ENCODE data around the gene PTTG2. TPM values are rescaled to one million over a fixed set of nuclear protein-coding genes. Genes with fewer than 3 reads are reported as not detected.

Gene PTTG2
- total RNA-seq, 1 donor from 2014 or later = 2.5 TPM

DNA sequence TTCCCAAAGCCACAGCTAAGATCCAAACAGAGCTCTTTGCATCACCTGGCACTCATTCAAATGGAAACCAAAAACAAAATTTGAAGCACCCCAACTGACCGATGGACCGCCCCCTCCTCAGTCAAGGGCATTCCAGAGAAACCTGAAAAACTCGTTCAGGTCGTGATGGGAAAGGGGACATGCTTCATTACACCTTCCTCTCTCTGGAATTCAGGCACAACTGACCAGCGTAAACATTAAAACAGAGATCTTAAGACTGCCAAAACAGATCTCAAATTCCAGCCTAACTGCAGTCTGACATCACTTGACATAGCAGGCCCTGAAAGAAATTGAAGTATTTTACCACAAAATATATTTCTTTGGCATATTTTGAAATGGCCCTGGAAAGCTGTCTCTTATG, 28.5 kb downstream of the PTTG2 start:
- Histone ChIP-seq H3K27me3 (no peaks in the 10 kb centered on the region), H3K4me3 (no peak overlapping the region), H3K9me3 (no peaks in the 10 kb centered on the region), H3K27ac (no peak overlapping the region), H3K4me1 (peaks cover 28% of the 10 kb centered on the region), H3K36me3 (no peaks in the 10 kb centered on the region)
- intact Hi-C loops (cut with DNase I) = no loop called here
- no peak for TF ChIP-seq POLR2AphosphoS5 (IDR thresholded peaks at IDR 0.05; ENCODE audit: insufficient read depth in 1 of 2, low read depth in 1 of 2)
- TF ChIP-seq POLR2A (IDR thresholded peaks at IDR 0.05) = no peak
- TF ChIP-seq CTCF (IDR thresholded peaks at IDR 0.05) = no peak
- DNase-seq (ENCODE audit: extremely low spot score in 2 of 2) = no peak

GRCh38 chr4:37989398-37990260, 29.4 kb downstream of the PTTG2 start:
- Histone ChIP-seq H3K4me1 (peaks cover 38% of the 10 kb centered on the region), H3K27ac (peak overlapping the region; percentile 55), H3K4me3 (no peak overlapping the region), H3K36me3 (no peaks in the 10 kb centered on the region), H3K9me3 (no peaks in the 10 kb centered on the region), H3K27me3 (no peaks in the 10 kb centered on the region)
- TF ChIP-seq CTCF (IDR thresholded peaks at IDR 0.05) = no peak
- peak in 1 of 2 donors; percentile 73 for TF ChIP-seq POLR2AphosphoS5 (IDR thresholded peaks at IDR 0.05; ENCODE audit: insufficient read depth in 1 of 2, low read depth in 1 of 2)
- intact Hi-C loops (cut with DNase I) = no loop called here
- no peak for DNase-seq (ENCODE audit: extremely low spot score in 2 of 2)

DNA sequence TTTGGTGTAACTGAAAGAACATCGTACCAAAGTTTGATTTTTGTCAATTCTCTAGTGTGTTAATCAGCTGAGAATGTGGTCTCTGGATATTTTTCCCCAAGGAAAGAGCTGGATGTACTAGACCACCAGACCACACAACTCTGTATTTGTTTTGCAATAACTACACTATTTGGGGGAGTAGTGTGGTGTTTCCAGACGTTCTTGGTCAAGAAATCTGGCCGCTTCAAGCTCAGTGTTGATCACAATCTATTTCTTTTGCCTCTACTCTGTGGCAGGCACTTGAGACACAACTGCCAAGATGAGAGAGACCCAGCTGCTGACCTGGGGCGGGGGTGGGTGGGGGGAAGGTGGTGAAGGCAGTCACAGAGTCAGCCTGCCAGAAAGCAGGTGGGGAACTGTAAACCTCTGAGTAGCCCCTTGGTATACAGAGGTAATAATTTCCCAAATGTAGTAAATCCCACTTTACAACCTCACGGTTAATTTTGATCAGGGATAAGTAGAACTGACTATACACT, 30.6 kb downstream of the PTTG2 start:
- H3K36me3 ChIP-seq = no peaks in the 10 kb centered on the region
- no peak for DNase-seq (ENCODE audit: extremely low spot score in 2 of 2)
- H3K4me1 ChIP-seq = peaks cover 48% of the 10 kb centered on the region
- intact Hi-C loops (cut with DNase I) = no loop called here
- TF ChIP-seq POLR2AphosphoS5 (IDR thresholded peaks at IDR 0.05; ENCODE audit: insufficient read depth in 1 of 2, low read depth in 1 of 2) = no peak
- TF ChIP-seq POLR2A (IDR thresholded peaks at IDR 0.05) = no peak
- H3K27me3 ChIP-seq = no peaks in the 10 kb centered on the region
- H3K27ac ChIP-seq = peak overlapping the region; percentile 55
- H3K4me3 ChIP-seq = no peak overlapping the region
- no peaks in the 10 kb centered on the region for H3K9me3 ChIP-seq

DNA sequence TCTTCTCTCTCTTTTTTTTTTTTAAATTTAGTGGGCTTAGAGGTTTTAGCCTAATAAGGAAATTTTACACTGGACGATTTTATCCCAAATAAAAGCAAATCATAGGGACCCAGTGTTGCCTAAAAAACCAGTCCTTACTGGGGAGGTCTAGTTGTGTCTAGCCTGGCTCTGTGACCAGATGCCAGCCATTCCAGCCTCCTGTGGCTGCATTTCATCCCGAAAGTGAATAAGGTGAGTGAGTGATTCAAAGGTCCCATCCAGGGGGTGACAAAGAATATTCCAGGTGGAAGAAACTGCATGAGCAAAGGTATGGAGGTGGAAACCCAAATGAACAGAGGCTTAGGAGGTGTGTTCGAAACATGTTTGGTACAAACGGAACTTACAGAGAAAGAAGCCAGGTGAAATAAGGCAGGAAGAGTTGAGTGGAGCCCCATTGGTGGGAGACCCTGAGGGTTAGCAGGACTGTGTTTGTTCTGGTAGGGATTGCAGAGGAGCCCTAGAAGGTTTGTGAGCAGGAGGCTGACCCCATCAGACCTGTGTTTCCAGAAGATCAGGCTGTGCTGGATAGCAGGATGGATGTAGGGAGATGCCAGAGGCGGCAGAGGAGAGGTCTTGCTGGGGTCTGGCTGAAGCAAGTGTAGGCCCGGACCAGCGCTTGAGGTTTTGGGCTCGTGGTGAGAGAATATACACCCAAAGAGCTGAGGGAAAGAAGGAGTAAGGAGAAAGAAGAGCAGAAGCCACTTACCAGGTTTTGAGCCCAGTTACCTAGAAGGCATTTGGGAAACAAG, 31.6 kb downstream of the PTTG2 start:
- intact Hi-C loops (cut with DNase I) = no loop called here
- TF ChIP-seq POLR2A (IDR thresholded peaks at IDR 0.05) = no peak
- TF ChIP-seq POLR2AphosphoS5 (IDR thresholded peaks at IDR 0.05; ENCODE audit: insufficient read depth in 1 of 2, low read depth in 1 of 2) = no peak
- TF ChIP-seq CTCF (IDR thresholded peaks at IDR 0.05) = no peak
- Histone ChIP-seq H3K4me1 (peaks cover 58% of the 10 kb centered on the region), H3K4me3 (no peak overlapping the region), H3K9me3 (no peaks in the 10 kb centered on the region), H3K27ac (peak overlapping the region; percentile 55), H3K27me3 (no peaks in the 10 kb centered on the region), H3K36me3 (no peaks in the 10 kb centered on the region)
- no peak for DNase-seq (ENCODE audit: extremely low spot score in 2 of 2)

- intact Hi-C loops (cut with DNase I) = no loop called here
- no peak for DNase-seq (ENCODE audit: extremely low spot score in 2 of 2)
- no peak for TF ChIP-seq POLR2AphosphoS5 (IDR thresholded peaks at IDR 0.05; ENCODE audit: insufficient read depth in 1 of 2, low read depth in 1 of 2)
- TF ChIP-seq CTCF (IDR thresholded peaks at IDR 0.05) = no peak
- no peak for TF ChIP-seq POLR2A (IDR thresholded peaks at IDR 0.05)
- Histone ChIP-seq H3K4me1 (peaks cover 52% of the 10 kb centered on the region), H3K27ac (peak overlapping the region; percentile 15), H3K36me3 (no peaks in the 10 kb centered on the region), H3K9me3 (no peaks in the 10 kb centered on the region), H3K27me3 (no peaks in the 10 kb centered on the region), H3K4me3 (no peak overlapping the region)
Measured at GRCh38 chr4:37993806-37994205, 33.6 kb downstream of the PTTG2 start.
